Ovary (tissue), 9 donors: ENCODE measurements around the gene GPATCH3. TPM values are rescaled to one million over a fixed set of nuclear protein-coding genes. Genes with fewer than 3 reads are reported as not detected.

ENCODE experiments used
- DNase-seq, 5 donors: peaks; one replicate each; pipeline ENCODE4 v3.0.0-alpha.2; 2019 to 2020
- H3K27ac ChIP-seq, 2 donors: fragments of 200-600 bp; one replicate each; pipeline versions ENCODE4 v1.5.1 to v1.8.0; 2019 to 2022
- H3K27me3 ChIP-seq: fragments of 200-600 bp; one replicate; pipeline ENCODE4 v1.8.0; 2022
- H3K36me3 ChIP-seq: fragments of 200-600 bp; sonication (generic); one replicate; pipeline ENCODE4 v1.5.1; 2019
- H3K4me1 ChIP-seq: one replicate; pipeline ENCODE4 v1.8.1; 2013; ENCODE audit warnings: mild to moderate bottlenecking, moderate library complexity; ENCODE audit not compliant: insufficient read depth
- H3K4me3 ChIP-seq: fragments of 200-600 bp; sonication (generic); one replicate; pipeline ENCODE4 v1.5.1; 2017
- H3K9me3 ChIP-seq, 2 donors: fragments of 200-600 bp in 1 of 2; sonication (generic) in 1 of 2; one replicate each; pipeline versions ENCODE4 v1.5.1 to v1.8.1; 2013 to 2019; ENCODE audit warnings: mild to moderate bottlenecking in 1 of 2, moderate library complexity in 1 of 2
- CTCF ChIP-seq, 3 donors: fragments of 450-650 bp in 2 of 3; fragments of 200-600 bp in 1 of 3; IDR thresholded peaks; one replicate each; pipeline versions ENCODE4 v1.5.1 to v1.8.0; 2016 to 2022; ENCODE audit warnings: antibody characterized with exemption in 3 of 3, mild to moderate bottlenecking in 1 of 3
- EP300 ChIP-seq: sonication (generic); formaldehyde crosslinking; IDR thresholded peaks from one replicate; pipeline ENCODE4 v1.6.1; 2017; ENCODE audit warnings: antibody characterized with exemption
- POLR2A ChIP-seq: fragments of 450-650 bp; IDR thresholded peaks from one replicate; pipeline ENCODE4 v1.6.1; 2017; ENCODE audit warnings: antibody characterized with exemption, mild to moderate bottlenecking, moderate library complexity
- WGBS, 3 donors: extraction: QIAGEN DNeasy Blood & Tissue Kit in 1 of 3; methylation state at CpG; one replicate each; pipeline versions ENCODE4 v1.1.5 to v1.1.7; 2013 to 2017; 5-methylcytosine and 5-hydroxymethylcytosine counted together
- intact Hi-C, 4 donors: fragments of 100-400 bp; cut with DNase I; formaldehyde crosslinking; loops; one replicate each; pipeline versions ENCODE4 v1.11.0 to v1.15.1; 2022 to 2023
- polyA plus RNA-seq, 2 donors: library from polyadenylated mRNA; stranded (reverse); fragments of 200-250 nt in 1 of 2; fragments of 350-450 nt in 1 of 2; fragmentation: Illumina TruSeq in 1 of 2; extraction: RNeasy Lipid Tissue Mini Kit (QIAGEN cat#74804) in 1 of 2; gene quantifications; one replicate each; pipeline ENCODE4 v1.2.3, GENCODE V29; 2013 to 2014
- total RNA-seq, 7 donors: library from RNA; depleted of rRNA in 2 of 7; stranded (reverse); fragments of >200 nt in 2 of 7; fragmentation: NEBNext Ultra II Directional in 3 of 7; extraction: Animal tissue kit (Norgen Biotek cat#: 25700) in 3 of 7; gene quantifications; one replicate each; pipeline versions ENCODE4 v1.1.0 to v1.2.4, GENCODE V29; 2016 to 2023
- donor health status: DM: no; HTN: no; CAD: no; lungs with moderate emphysema.
- donor health status: DM: no; HTN: no; CAD: no.
- donor health status: Bipolar disorder and iron deficiency.
- donor health status: DM: yes; HTN: yes; CAD: no.
- donor health status: DM: no; HTN: no; CAD: no.
- donor health status: DM: yes; HTN: yes; CAD: no.

GPATCH3 gene
- total and polyA plus RNA-seq, 9 donors: 3.1 to 16.4 (median 11.2) TPM

GRCh38 chr1:26853600-26853999, 46.7 kb downstream of the GPATCH3 start:
- intact Hi-C loops: loop anchor here in 1 of 4 donors (1.0 kb wide), 1 partner anchor 25 kb away; no protein-coding TSS in a partner anchor

GRCh38 chr1:26853156-26853555, 47.1 kb downstream of the GPATCH3 start:
- no peaks in the 10 kb centered on the region for H3K27me3 ChIP-seq
- intact Hi-C loops: loop anchor here in 1 of 4 donors (1.0 kb wide), 1 partner anchor 25 kb away; no protein-coding TSS in a partner anchor
- 26 to 35% (median 34%) methylated on average over 3 of the region's 3 CpGs for WGBS, 3 donors

More at GRCh38 chr1:26853600-26853999, 46.7 kb downstream of the GPATCH3 start:
- WGBS, 3 donors: 88 to 92% (median 92%) methylated on average over 10 of the region's 10 CpGs
- no peak for DNase-seq
- Histone ChIP-seq H3K4me3 (no peak overlapping the region), H3K9me3 (no peaks in the 10 kb centered on the region), H3K27ac (no peak overlapping the region), H3K4me1 (no peaks in the 10 kb centered on the region), H3K36me3 (no peaks in the 10 kb centered on the region), H3K27me3 (no peaks in the 10 kb centered on the region)
- TF ChIP-seq POLR2A: no peak
- no peak for TF ChIP-seq CTCF (IDR thresholded peaks at IDR 0.05)
- no peak for TF ChIP-seq EP300

GRCh38 chr1:26852701-26853100, 47.6 kb downstream of the GPATCH3 start:
- TF ChIP-seq POLR2A: no peak
- TF ChIP-seq CTCF (IDR thresholded peaks at IDR 0.05): no peak
- TF ChIP-seq EP300: no peak
- H3K4me3 ChIP-seq: no peak overlapping the region
- intact Hi-C loops: loop anchor here in 1 of 4 donors (1.0 kb wide), 1 partner anchor 26 kb away; no protein-coding TSS in a partner anchor
- 77 to 79% (median 79%) methylated on average over 9 of the region's 9 CpGs for WGBS, 3 donors
- no peaks in the 10 kb centered on the region for H3K4me1 ChIP-seq
- H3K36me3 ChIP-seq: no peaks in the 10 kb centered on the region
- no peak for DNase-seq
- H3K27ac ChIP-seq: no peak overlapping the region
- no peaks in the 10 kb centered on the region for H3K27me3 ChIP-seq
- no peaks in the 10 kb centered on the region for H3K9me3 ChIP-seq

More at GRCh38 chr1:26853156-26853555, 47.1 kb downstream of the GPATCH3 start:
- no peaks in the 10 kb centered on the region for H3K36me3 ChIP-seq
- no peaks in the 10 kb centered on the region for H3K4me1 ChIP-seq
- peak in 2 of 3 donors; percentile 62 to 68 for TF ChIP-seq CTCF (IDR thresholded peaks at IDR 0.05)
- no peak for TF ChIP-seq EP300
- H3K4me3 ChIP-seq: no peak overlapping the region
- H3K9me3 ChIP-seq: no peaks in the 10 kb centered on the region
- DNase-seq: peak; percentile 66 to 86 (median 79)
- H3K27ac ChIP-seq: no peak overlapping the region

GRCh38 chr1:26851106-26851684, 49.1 kb downstream of the GPATCH3 start:
- no peak for TF ChIP-seq POLR2A
- no peak for TF ChIP-seq EP300
- no peak for TF ChIP-seq CTCF (IDR thresholded peaks at IDR 0.05)
- intact Hi-C loops: no loop called here
- no peak overlapping the region for H3K27ac ChIP-seq
- no peak overlapping the region for H3K4me3 ChIP-seq
- H3K36me3 ChIP-seq: no peaks in the 10 kb centered on the region
- H3K9me3 ChIP-seq: no peaks in the 10 kb centered on the region
- no peak for DNase-seq
- no peaks in the 10 kb centered on the region for H3K4me1 ChIP-seq
- H3K27me3 ChIP-seq: no peaks in the 10 kb centered on the region
- whole genome bisulfite sequencing, 3 donors: 83 to 84% (median 83%) methylated on average over 12 of the region's 12 CpGs
